ENCODE results near the gene PRKG2.

DNA sequence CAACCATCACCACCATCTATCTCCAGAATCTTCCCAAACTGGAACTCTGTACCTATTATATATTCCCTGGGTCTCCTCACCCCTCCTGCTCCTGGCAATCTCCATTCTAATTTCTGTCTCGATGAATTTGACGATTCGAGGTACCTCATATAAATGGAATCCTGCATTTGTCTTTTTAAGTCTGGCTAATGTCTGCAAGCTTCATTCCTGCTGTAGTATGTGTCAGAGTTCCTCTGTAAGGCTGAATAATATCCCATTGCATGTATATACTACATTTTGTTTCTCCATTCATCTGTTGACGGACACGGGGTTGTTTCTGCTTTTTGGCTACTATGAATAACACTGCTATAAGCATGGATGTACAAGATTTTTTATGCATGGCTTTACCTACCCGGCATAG is 19.5 kb downstream of the PRKG2 start:
- TF ChIP-seq, protein P1, sequence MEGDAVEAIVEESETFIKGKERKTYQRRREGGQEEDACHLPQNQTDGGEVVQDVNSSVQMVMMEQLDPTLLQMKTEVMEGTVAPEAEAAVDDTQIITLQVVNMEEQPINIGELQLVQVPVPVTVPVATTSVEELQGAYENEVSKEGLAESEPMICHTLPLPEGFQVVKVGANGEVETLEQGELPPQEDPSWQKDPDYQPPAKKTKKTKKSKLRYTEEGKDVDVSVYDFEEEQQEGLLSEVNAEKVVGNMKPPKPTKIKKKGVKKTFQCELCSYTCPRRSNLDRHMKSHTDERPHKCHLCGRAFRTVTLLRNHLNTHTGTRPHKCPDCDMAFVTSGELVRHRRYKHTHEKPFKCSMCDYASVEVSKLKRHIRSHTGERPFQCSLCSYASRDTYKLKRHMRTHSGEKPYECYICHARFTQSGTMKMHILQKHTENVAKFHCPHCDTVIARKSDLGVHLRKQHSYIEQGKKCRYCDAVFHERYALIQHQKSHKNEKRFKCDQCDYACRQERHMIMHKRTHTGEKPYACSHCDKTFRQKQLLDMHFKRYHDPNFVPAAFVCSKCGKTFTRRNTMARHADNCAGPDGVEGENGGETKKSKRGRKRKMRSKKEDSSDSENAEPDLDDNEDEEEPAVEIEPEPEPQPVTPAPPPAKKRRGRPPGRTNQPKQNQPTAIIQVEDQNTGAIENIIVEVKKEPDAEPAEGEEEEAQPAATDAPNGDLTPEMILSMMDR (IDR thresholded peaks at IDR 0.05): no peak
- no peak for TF ChIP-seq POLR2A (IDR thresholded peaks at IDR 0.05)
